Activated CD4-positive, alpha-beta memory T cell treated with anti-CD3 and anti-CD28 coated beads for 36 hours (primary cell): ENCODE data around the gene BASP1. TPM values are rescaled to one million over a fixed set of nuclear protein-coding genes. Genes with fewer than 3 reads are reported as not detected.

Experiments
- CTCF ChIA-PET: fragments of 350-600 bp; sonication (Branson Sonifier 250); formaldehyde crosslinking; loops from one replicate; lab custom pipeline; 2021; ENCODE audit warnings: antibody characterized with exemption, inconsistent platforms; lab: Charles Lee
- POLR2A ChIA-PET: fragments of 350-600 bp; sonication (Branson Sonifier 250); formaldehyde crosslinking; loops from one replicate; lab custom pipeline; 2021; ENCODE audit warnings: antibody characterized with exemption; lab: Charles Lee
- DNase-seq: peaks from one replicate; pipeline ENCODE4 v3.0.0-alpha.2; 2020
- H3K27ac Mint-ChIP-seq: one replicate; pipeline ENCODE4 v1.8.0; 2021; ENCODE audit warnings: mixed read lengths
- H3K27me3 Mint-ChIP-seq: one replicate; pipeline ENCODE4 v1.8.0; 2021; ENCODE audit warnings: mixed read lengths
- H3K36me3 Mint-ChIP-seq: one replicate; pipeline ENCODE4 v1.8.0; 2021; ENCODE audit warnings: mixed read lengths
- H3K4me1 Mint-ChIP-seq: one replicate; pipeline ENCODE4 v1.8.0; 2021; ENCODE audit warnings: low read depth, mixed read lengths
- H3K4me3 Mint-ChIP-seq: one replicate; pipeline ENCODE4 v1.8.0; 2021; ENCODE audit warnings: mild to moderate bottlenecking, mixed read lengths
- H3K9me3 Mint-ChIP-seq: one replicate; pipeline ENCODE4 v1.8.0; 2021; ENCODE audit warnings: mixed read lengths
- intact Hi-C: fragments of 100-400 bp; cut with micrococcal nuclease; formaldehyde crosslinking; loops from one replicate; pipeline ENCODE4 v1.15.1; 2023
- total RNA-seq, 2 experiments: library from RNA; stranded (reverse); gene quantifications; one replicate each; pipeline ENCODE4 v1.2.3, GENCODE V29; 2021

BASP1 gene
- total RNA-seq, 2 experiments from 2014 or later, result 0.27 to 0.48 TPM

- Mint-ChIP-seq H3K27me3 (no peaks in the 10 kb centered on the region), H3K36me3 (no peaks in the 10 kb centered on the region), H3K27ac (no peak overlapping the region), H3K9me3 (peaks cover 4% of the 10 kb centered on the region), H3K4me1 (no peaks in the 10 kb centered on the region), H3K4me3 (no peak overlapping the region)
- ChIA-PET CTCF (no interaction called here), POLR2A (no interaction called here)
- intact Hi-C loops, result no loop called here
- no peak for DNase-seq
Measured at GRCh38 chr5:17196697-17197096, 20.7 kb upstream of the BASP1 start.

- Mint-ChIP-seq H3K4me3 (no peak overlapping the region), H3K27me3 (peaks cover 2% of the 10 kb centered on the region), H3K4me1 (no peaks in the 10 kb centered on the region), H3K36me3 (no peaks in the 10 kb centered on the region), H3K27ac (no peak overlapping the region), H3K9me3 (peaks cover under 1% of the 10 kb centered on the region)
- ChIA-PET POLR2A (no interaction called here), CTCF (interaction anchor here (0.9 to 1.5 kb wide), 4 partner anchors 12 to 32 kb away, joined by 3 to 4 read pairs (median 3); no protein-coding TSS in a partner anchor)
- intact Hi-C loops, result no loop called here
- DNase-seq, result no peak
Measured at GRCh38 chr5:17203329-17204132, 13.9 kb upstream of the BASP1 start.

DNA sequence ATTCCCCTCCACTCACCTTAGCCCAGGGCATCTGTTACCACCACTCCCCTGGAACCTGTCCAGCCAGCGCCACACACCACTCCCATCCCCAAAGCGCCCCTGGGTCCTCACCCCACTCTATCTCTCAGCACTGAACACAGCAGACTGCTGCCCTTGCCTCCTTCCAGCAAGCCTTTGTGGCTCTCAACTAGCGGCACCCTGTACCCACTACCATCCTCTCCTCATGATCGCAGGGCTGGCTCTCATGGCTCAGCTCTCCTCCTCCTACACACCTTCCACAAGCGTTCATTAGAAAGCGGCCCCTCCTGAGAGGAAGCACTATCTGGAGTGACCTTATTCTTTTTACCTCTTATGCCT lies 13.3 kb upstream of the BASP1 start:
- Mint-ChIP-seq H3K9me3 (no peaks in the 10 kb centered on the region), H3K27ac (no peak overlapping the region), H3K4me3 (no peak overlapping the region), H3K4me1 (no peaks in the 10 kb centered on the region), H3K36me3 (no peaks in the 10 kb centered on the region), H3K27me3 (peaks cover 2% of the 10 kb centered on the region)
- intact Hi-C loops, result no loop called here
- CTCF ChIA-PET, result interaction anchor here (0.9 to 1.1 kb wide), 2 partner anchors 11 to 31 kb away, joined by 3 read pairs; no protein-coding TSS in a partner anchor
- POLR2A ChIA-PET, result no interaction called here
- DNase-seq, result no peak

DNA sequence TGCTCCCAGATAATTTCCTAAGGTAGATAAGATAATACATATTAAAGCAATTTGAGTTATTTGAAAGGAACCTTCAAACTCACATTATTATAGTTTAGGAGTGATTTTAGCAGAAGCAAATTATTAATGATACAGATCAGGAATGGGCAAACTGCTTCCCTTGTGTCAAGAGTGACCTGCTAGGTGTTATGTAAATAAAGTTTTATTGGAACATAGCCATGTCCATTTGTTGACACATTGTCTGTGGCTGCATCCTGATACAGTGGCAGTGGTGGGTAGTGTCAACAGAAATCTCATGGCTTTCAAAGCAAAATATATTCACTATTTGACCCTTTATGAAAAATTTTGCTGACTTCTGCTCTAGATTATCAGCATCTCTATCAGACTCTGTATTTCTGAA lies 11.4 kb upstream of the BASP1 start:
- H3K27me3 Mint-ChIP-seq, result peaks cover 2% of the 10 kb centered on the region
- no peak for DNase-seq
- POLR2A ChIA-PET, result no interaction called here
- intact Hi-C loops, result no loop called here
- CTCF ChIA-PET, result no interaction called here
- H3K4me3 Mint-ChIP-seq, result no peak overlapping the region
- no peaks in the 10 kb centered on the region for H3K4me1 Mint-ChIP-seq
- no peaks in the 10 kb centered on the region for H3K9me3 Mint-ChIP-seq
- H3K36me3 Mint-ChIP-seq, result no peaks in the 10 kb centered on the region
- H3K27ac Mint-ChIP-seq, result no peak overlapping the region

DNA sequence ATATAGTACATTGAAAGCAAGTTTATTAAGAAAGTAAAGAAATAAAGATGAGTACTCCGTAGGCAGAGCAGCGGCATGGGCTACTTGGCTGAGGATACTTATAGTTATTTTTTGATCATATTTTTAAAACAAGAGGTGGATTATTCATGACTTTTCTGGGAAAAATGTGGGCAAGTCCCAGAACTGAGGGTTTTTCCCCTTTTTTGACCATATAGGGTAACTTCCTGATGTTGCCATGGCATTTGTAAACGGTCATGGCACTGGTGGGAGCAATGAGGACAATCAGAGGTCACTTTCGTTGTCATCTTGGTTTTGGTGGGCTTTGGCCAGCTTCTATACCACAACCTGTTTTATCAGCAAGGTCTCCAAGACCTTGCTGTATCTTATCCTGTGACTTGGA lies 5.2 kb upstream of the BASP1 start:
- Mint-ChIP-seq H3K9me3 (no peaks in the 10 kb centered on the region), H3K36me3 (peaks cover 2% of the 10 kb centered on the region), H3K4me1 (peaks cover 3% of the 10 kb centered on the region), H3K4me3 (no peak overlapping the region), H3K27me3 (peaks cover 17% of the 10 kb centered on the region), H3K27ac (no peak overlapping the region)
- DNase-seq, result no peak
- intact Hi-C loops, result no loop called here
- ChIA-PET POLR2A (no interaction called here), CTCF (no interaction called here)

DNA sequence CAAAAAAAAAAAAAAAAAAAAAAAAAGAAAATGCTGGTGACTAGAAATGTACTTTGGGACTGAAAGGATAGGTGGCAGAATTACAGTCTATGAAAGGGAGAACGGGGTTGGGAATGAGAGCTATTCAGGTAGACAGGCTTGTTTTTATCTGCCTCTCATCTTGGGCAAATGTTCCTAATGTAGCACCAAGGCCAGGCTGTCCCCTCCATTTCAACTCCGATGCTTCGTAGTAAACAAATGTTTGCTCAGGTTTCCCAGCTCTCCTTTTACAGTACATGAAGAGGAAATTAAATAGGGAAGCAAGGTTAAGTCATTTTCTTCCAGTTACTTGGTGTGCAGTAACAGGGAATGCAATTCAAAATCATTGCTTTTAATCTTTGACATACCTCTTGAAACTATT lies 4.4 kb upstream of the BASP1 start:
- peaks cover 3% of the 10 kb centered on the region for H3K4me1 Mint-ChIP-seq
- DNase-seq, result no peak
- no peaks in the 10 kb centered on the region for H3K9me3 Mint-ChIP-seq
- POLR2A ChIA-PET, result no interaction called here
- H3K4me3 Mint-ChIP-seq, result no peak overlapping the region
- CTCF ChIA-PET, result no interaction called here
- H3K27ac Mint-ChIP-seq, result no peak overlapping the region
- intact Hi-C loops, result no loop called here
- H3K27me3 Mint-ChIP-seq, result peaks cover 17% of the 10 kb centered on the region
- H3K36me3 Mint-ChIP-seq, result peaks cover 2% of the 10 kb centered on the region

DNA sequence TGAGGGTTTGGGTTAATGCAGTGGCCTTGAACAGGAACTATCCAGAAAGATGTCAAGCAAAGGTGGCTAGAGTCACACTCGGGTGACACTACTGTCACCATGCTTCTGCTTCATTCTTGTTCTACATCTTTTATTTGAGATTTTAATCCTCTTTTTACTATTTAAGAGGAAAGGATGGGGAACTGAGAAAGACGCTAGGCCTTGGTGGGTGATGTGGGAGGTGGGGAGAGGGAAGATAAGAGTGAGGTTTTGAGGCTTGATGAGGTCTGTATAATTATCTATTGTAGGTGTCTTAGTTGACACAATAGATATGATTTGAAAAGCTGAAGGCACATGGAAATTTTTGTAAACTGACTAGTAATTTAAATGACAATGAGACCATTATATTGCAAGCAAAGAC lies 3.5 kb upstream of the BASP1 start:
- CTCF ChIA-PET, result no interaction called here
- Mint-ChIP-seq H3K4me3 (no peak overlapping the region), H3K4me1 (peaks cover 8% of the 10 kb centered on the region), H3K27ac (no peak overlapping the region), H3K36me3 (peaks cover 2% of the 10 kb centered on the region), H3K9me3 (no peaks in the 10 kb centered on the region), H3K27me3 (peaks cover 22% of the 10 kb centered on the region)
- POLR2A ChIA-PET, result no interaction called here
- no peak for DNase-seq
- intact Hi-C loops, result no loop called here

GRCh38 chr5:17214893-17215292 lies 2.5 kb upstream of the BASP1 start:
- Mint-ChIP-seq H3K4me1 (peaks cover 11% of the 10 kb centered on the region), H3K36me3 (peaks cover 2% of the 10 kb centered on the region), H3K9me3 (no peaks in the 10 kb centered on the region), H3K4me3 (no peak overlapping the region), H3K27me3 (peaks cover 32% of the 10 kb centered on the region), H3K27ac (no peak overlapping the region)
- CTCF ChIA-PET, result interaction anchor here (1.0 to 1.6 kb wide), 2 partner anchors 11 to 1098 kb away, joined by 3 to 6 read pairs; no protein-coding TSS in a partner anchor
- intact Hi-C loops, result no loop called here
- POLR2A ChIA-PET, result interaction anchor here (0.6 kb wide), 1 partner anchor 165 kb away, joined by 3 read pairs; no protein-coding TSS in a partner anchor
- no peak for DNase-seq

DNA sequence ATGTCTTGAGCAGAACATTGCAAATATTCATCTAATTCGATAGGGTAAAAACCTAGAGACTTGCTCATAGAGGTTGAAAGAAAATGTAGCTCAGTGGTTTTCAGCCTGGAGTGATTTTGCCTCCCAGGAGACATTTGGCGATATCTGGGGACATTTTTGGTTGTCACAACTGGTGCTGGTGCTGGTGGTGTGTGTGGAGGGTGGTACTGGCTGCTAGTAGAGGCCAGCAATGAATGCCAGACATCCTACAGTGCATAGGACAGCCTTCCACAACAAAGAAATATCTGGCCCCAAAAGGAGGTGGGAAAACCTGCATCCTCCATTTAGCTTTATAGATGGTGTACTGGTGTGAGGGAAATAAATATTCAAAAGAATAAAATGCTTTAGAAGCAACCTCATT lies 2.1 kb upstream of the BASP1 start:
- ChIA-PET POLR2A (no interaction called here), CTCF (interaction anchor here (0.8 to 1.8 kb wide), 6 partner anchors 12 to 1104 kb away, joined by 3 to 6 read pairs (median 4); no protein-coding TSS in a partner anchor)
- Mint-ChIP-seq H3K4me3 (no peak overlapping the region), H3K4me1 (peaks cover 11% of the 10 kb centered on the region), H3K27me3 (peaks cover 36% of the 10 kb centered on the region), H3K27ac (no peak overlapping the region), H3K36me3 (peaks cover 2% of the 10 kb centered on the region), H3K9me3 (no peaks in the 10 kb centered on the region)
- intact Hi-C loops, result no loop called here
- DNase-seq, result no peak

DNA sequence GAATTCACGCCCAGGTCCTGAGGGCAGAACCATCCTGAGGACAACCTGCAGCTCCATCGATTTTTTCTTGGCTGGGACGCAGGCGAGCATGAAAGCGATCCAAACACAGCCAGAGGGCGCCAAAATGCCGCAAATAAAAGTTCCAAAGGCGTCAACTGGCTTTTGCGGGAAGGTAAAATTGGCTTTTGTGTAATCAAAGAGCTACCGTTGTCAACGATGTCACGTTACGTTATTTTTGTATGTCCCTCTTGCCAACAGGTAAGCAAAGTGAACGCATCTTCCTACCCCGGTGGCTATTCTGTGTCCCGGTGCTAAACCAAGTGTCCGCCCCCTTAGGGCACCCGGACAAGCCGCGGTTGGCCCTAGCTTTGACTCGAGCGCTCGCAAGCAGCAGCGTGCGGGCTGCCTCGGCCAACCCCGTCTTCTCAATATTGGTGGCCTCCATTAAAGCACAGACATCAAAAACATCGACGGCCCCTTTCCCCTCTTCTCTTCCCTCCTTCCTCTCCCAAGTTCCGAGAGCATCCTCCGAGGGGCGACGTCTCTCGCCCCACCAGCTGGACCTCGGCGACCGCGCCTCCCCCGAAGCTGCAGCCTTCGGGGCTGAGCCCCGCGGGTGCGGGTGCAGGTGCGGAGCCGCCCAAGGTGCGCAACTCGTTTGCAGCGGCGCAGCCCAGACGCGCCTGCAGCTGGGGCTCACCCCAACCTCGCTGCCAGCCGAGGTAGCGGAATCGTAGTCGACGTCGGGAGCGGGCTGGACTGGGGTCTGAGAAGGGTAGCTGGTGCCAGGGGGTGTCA lies 1.1 kb upstream of the BASP1 start:
- H3K36me3 Mint-ChIP-seq, result peaks cover 2% of the 10 kb centered on the region
- H3K4me1 Mint-ChIP-seq, result peaks cover 11% of the 10 kb centered on the region
- intact Hi-C loops, result loop anchor here (1.0 kb wide), 1 partner anchor 1098 kb away; no protein-coding TSS in a partner anchor
- H3K9me3 Mint-ChIP-seq, result no peaks in the 10 kb centered on the region
- peak; percentile 71 for DNase-seq
- ChIA-PET CTCF (interaction anchor here (0.6 to 1.8 kb wide), 10 partner anchors 9 to 1103 kb away, joined by 3 to 6 read pairs (median 4); no protein-coding TSS in a partner anchor), POLR2A (no interaction called here)
- H3K4me3 Mint-ChIP-seq, result peak overlapping the region; percentile 29
- H3K27me3 Mint-ChIP-seq, result peaks cover 38% of the 10 kb centered on the region
- H3K27ac Mint-ChIP-seq, result no peak overlapping the region

GRCh38 chr5:17216974-17217492 lies 398 bp upstream of the BASP1 start:
- intact Hi-C loops, result loop anchor here (1.0 kb wide), 1 partner anchor 1097 kb away; no protein-coding TSS in a partner anchor
- Mint-ChIP-seq H3K27ac (no peak overlapping the region), H3K36me3 (peaks cover 2% of the 10 kb centered on the region), H3K4me1 (peaks cover 11% of the 10 kb centered on the region), H3K9me3 (no peaks in the 10 kb centered on the region), H3K4me3 (peak overlapping the region; percentile 23), H3K27me3 (peaks cover 41% of the 10 kb centered on the region)
- ChIA-PET POLR2A (no interaction called here), CTCF (interaction anchor here (1.4 to 1.8 kb wide), 2 partner anchors 1087 to 1098 kb away, joined by 3 to 6 read pairs; no protein-coding TSS in a partner anchor)
- no peak for DNase-seq
